Measurements from ENCODE around the gene CREB3L2. TPM values are rescaled to one million over a fixed set of nuclear protein-coding genes. Genes with fewer than 3 reads are reported as not detected.

CREB3L2 gene
- total RNA-seq, 1 donor from 2014 or later: 28.2 TPM

DNA sequence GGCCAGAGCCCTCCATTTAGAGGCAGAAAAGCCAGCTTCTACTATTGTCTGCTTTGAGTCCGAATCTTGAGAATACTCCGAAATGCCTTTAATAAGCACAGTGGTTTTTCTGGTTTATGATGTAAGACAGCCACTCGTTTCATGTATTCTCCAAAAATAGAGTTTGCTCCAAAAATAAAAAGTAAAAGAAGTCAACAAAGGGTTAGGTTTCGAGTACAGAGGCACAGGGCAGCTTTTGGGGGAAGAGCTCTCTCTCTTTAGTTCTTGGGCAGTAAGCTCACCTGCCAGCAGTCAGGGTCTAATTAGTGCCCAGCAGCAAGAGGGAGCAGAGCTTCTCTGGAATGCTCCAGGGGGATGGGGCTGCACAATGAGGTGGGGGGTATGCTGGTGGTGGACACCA lies 20.2 kb downstream of the CREB3L2 start:
- no peak for TF ChIP-seq CTCF (IDR thresholded peaks at IDR 0.05; ENCODE audit: insufficient read depth, low read length, poor library complexity, severe bottlenecking)
- Histone ChIP-seq H3K36me3 (ENCODE audit: control insufficient read depth, insufficient read depth, low read length) (no peaks in the 10 kb centered on the region), H3K27me3 (ENCODE audit: control insufficient read depth, insufficient read depth, low read length) (no peaks in the 10 kb centered on the region), H3K4me3 (ENCODE audit: low read depth, low read length) (no peak overlapping the region)
- no peak for DNase-seq (ENCODE audit: low read depth)

GRCh38 chr7:137981175-137981574 lies 20.7 kb downstream of the CREB3L2 start:
- Histone ChIP-seq H3K36me3 (ENCODE audit: control insufficient read depth, insufficient read depth, low read length) (no peaks in the 10 kb centered on the region), H3K27me3 (ENCODE audit: control insufficient read depth, insufficient read depth, low read length) (no peaks in the 10 kb centered on the region), H3K4me3 (ENCODE audit: low read depth, low read length) (no peak overlapping the region)
- TF ChIP-seq CTCF (IDR thresholded peaks at IDR 0.05; ENCODE audit: insufficient read depth, low read length, poor library complexity, severe bottlenecking): no peak
- no peak for DNase-seq (ENCODE audit: low read depth)

GRCh38 chr7:137980308-137980707 lies 21.6 kb downstream of the CREB3L2 start:
- no peak for TF ChIP-seq CTCF (IDR thresholded peaks at IDR 0.05; ENCODE audit: insufficient read depth, low read length, poor library complexity, severe bottlenecking)
- no peak for DNase-seq (ENCODE audit: low read depth)
- no peaks in the 10 kb centered on the region for H3K27me3 ChIP-seq (ENCODE audit: control insufficient read depth, insufficient read depth, low read length)
- no peaks in the 10 kb centered on the region for H3K36me3 ChIP-seq (ENCODE audit: control insufficient read depth, insufficient read depth, low read length)
- H3K4me3 ChIP-seq (ENCODE audit: low read depth, low read length): no peak overlapping the region

GRCh38 chr7:137978464-137979237 lies 23.2 kb downstream of the CREB3L2 start:
- DNase-seq (ENCODE audit: low read depth): peak; percentile 91
- Histone ChIP-seq H3K27me3 (ENCODE audit: control insufficient read depth, insufficient read depth, low read length) (no peaks in the 10 kb centered on the region), H3K36me3 (ENCODE audit: control insufficient read depth, insufficient read depth, low read length) (no peaks in the 10 kb centered on the region), H3K4me3 (ENCODE audit: low read depth, low read length) (no peak overlapping the region)
- no peak for TF ChIP-seq CTCF (IDR thresholded peaks at IDR 0.05; ENCODE audit: insufficient read depth, low read length, poor library complexity, severe bottlenecking)

GRCh38 chr7:137977173-137977572 lies 24.7 kb downstream of the CREB3L2 start:
- TF ChIP-seq CTCF (IDR thresholded peaks at IDR 0.05; ENCODE audit: insufficient read depth, low read length, poor library complexity, severe bottlenecking): no peak
- Histone ChIP-seq H3K27me3 (ENCODE audit: control insufficient read depth, insufficient read depth, low read length) (no peaks in the 10 kb centered on the region), H3K36me3 (ENCODE audit: control insufficient read depth, insufficient read depth, low read length) (no peaks in the 10 kb centered on the region), H3K4me3 (ENCODE audit: low read depth, low read length) (no peak overlapping the region)
- no peak for DNase-seq (ENCODE audit: low read depth)

DNA sequence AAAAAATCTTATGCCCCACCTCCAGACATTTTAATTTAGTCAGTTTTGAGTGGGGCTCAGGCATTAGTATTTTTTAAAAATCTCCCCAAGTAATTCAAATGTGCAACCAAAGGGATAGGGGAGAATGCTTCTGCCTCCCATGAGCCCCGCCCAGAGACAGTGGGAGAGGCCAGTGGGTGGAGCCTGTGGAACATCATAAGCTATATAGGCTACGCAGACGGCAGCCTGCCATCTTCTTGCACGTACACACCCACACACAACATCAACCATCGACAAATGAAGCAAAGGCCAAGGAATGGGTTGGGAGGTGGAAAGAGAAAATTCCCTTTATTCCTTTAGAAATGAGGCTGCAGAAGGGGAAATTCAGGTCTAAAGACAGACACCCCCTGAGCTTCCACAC lies 25.2 kb downstream of the CREB3L2 start:
- Histone ChIP-seq H3K27me3 (ENCODE audit: control insufficient read depth, insufficient read depth, low read length) (no peaks in the 10 kb centered on the region), H3K4me3 (ENCODE audit: low read depth, low read length) (no peak overlapping the region), H3K36me3 (ENCODE audit: control insufficient read depth, insufficient read depth, low read length) (no peaks in the 10 kb centered on the region)
- TF ChIP-seq CTCF (IDR thresholded peaks at IDR 0.05; ENCODE audit: insufficient read depth, low read length, poor library complexity, severe bottlenecking): no peak
- DNase-seq (ENCODE audit: low read depth): no peak
